GM12878 (cell line): ENCODE data around the gene DESI2. TPM values are rescaled to one million over a fixed set of nuclear protein-coding genes. Genes with fewer than 3 reads are reported as not detected.

Source experiments
- ATAC-seq: fragments of 200-7000 bp; cut with Tn5 transposase; 3 replicates; pipeline ENCODE4 v1.9.1; 2020; ENCODE audit warnings: mild to moderate bottlenecking, moderate library complexity
- BruUV-seq: library from RNA; stranded (reverse); fragments of 400-500 nt; replicated peaks from 2 replicates; lab custom pipeline; 2021; lab: Mats Ljungman, UMichigan
- CTCF ChIA-PET: fragments of 300-600 bp; sonication (Branson Sonifier 250); formaldehyde crosslinking; extraction: SDS; loops from one replicate; lab custom pipeline; 2021; ENCODE audit warnings: inconsistent platforms; lab: Yijun Ruan, JAX
- POLR2A ChIA-PET: fragments of 350-600 bp; formaldehyde crosslinking; extraction: SDS; loops from one replicate; lab custom pipeline; 2021; ENCODE audit warnings: inconsistent platforms; lab: Charles Lee
- RAD21 ChIA-PET: fragments of 300-600 bp; sonication (Branson Sonifier 250); formaldehyde crosslinking; loops from one replicate; lab custom pipeline; 2023; ENCODE audit warnings: antibody characterized with exemption; ENCODE audit not compliant: unreplicated experiment; lab: Charles Lee
- SMC1A ChIA-PET: fragments of 300-600 bp; sonication (Branson Sonifier 250); formaldehyde crosslinking; loops from one replicate; lab custom pipeline; 2023; ENCODE audit not compliant: unreplicated experiment, uncharacterized antibody; lab: Charles Lee
- DNase-seq: peaks from one replicate; pipeline ENCODE4 v3.0.0-alpha.2; 2011; ENCODE audit warnings: low read depth, low spot score
- FAIRE-seq: peaks from 3 replicates; lab custom pipeline; 2011; peaks lifted over from hg19 to GRCh38; lab: Jason Lieb, UNC
- H2AFZ ChIP-seq: 2 replicates; pipeline ENCODE4 v1.6.0; 2011; ENCODE audit warnings: low read depth, low read length, control low read depth; ENCODE audit not compliant: control insufficient read depth
- H3K27ac ChIP-seq: 2 replicates; pipeline ENCODE4 v1.5.1; 2011; ENCODE audit warnings: control low read depth; ENCODE audit not compliant: control insufficient read depth, insufficient read depth
- H3K27me3 ChIP-seq, 2 experiments: replicated peaks in 1 of 2; 2 replicates each; pipeline versions ENCODE4 v1.6.0 to v1.6.1; 2011; ENCODE audit warnings: low read length in 1 of 2; ENCODE audit not compliant: control insufficient read depth in 2 of 2, insufficient read depth in 2 of 2
- H3K36me3 ChIP-seq, 2 experiments: 2 replicates each; pipeline ENCODE4 v1.5.1; 2011; ENCODE audit warnings: low read length in 1 of 2; ENCODE audit not compliant: control insufficient read depth in 2 of 2, insufficient read depth in 2 of 2
- H3K4me1 ChIP-seq: 2 replicates; pipeline ENCODE4 v1.6.1; 2011; ENCODE audit warnings: mild to moderate bottlenecking, low read length, moderate library complexity, mixed read lengths; ENCODE audit not compliant: control insufficient read depth, insufficient read depth
- H3K4me2 ChIP-seq: 2 replicates; pipeline ENCODE4 v1.6.0; 2011; ENCODE audit warnings: control low read depth; ENCODE audit not compliant: control insufficient read depth, insufficient read depth
- H3K4me3 ChIP-seq: fragments of 200-600 bp; sonication (generic); 2 replicates; pipeline ENCODE4 v1.5.1; 2016
- H3K79me2 ChIP-seq: 2 replicates; pipeline ENCODE4 v1.6.0; 2011; ENCODE audit warnings: low read length; ENCODE audit not compliant: control insufficient read depth, insufficient read depth
- H3K9ac ChIP-seq: 2 replicates; pipeline ENCODE4 v1.8.0; 2011; ENCODE audit warnings: low read length, control low read depth, mixed read lengths; ENCODE audit not compliant: control insufficient read depth, insufficient read depth
- H3K9me3 ChIP-seq: replicated peaks from 3 replicates; pipeline ENCODE4 v1.5.1; 2011; ENCODE audit warnings: mild to moderate bottlenecking, low read length; ENCODE audit not compliant: control insufficient read depth, insufficient read depth
- H4K20me1 ChIP-seq: 2 replicates; pipeline ENCODE4 v1.6.0; 2011; ENCODE audit not compliant: control insufficient read depth, insufficient read depth
- EGR1 ChIP-seq, 2 experiments: IDR thresholded peaks; 1 replicate in 1 of 2; 2 replicates in 1 of 2; pipeline ENCODE4 v1.6.1; 2011 to 2012; ENCODE audit warnings: low read depth in 2 of 2, low read length in 2 of 2, borderline replicate concordance in 1 of 2, mild to moderate bottlenecking in 1 of 2, moderate library complexity in 1 of 2
- FOS ChIP-seq: IDR thresholded peaks from 3 replicates; pipeline ENCODE4 v1.6.1; 2011; ENCODE audit warnings: borderline replicate concordance; ENCODE audit not compliant: insufficient read length; ENCODE audit errors: extremely low read depth
- JUND ChIP-seq: IDR thresholded peaks from 2 replicates; pipeline ENCODE4 v1.6.1; 2012; ENCODE audit warnings: low read depth, mild to moderate bottlenecking, low read length, improper control_type of control experiment, moderate library complexity
- KDM1A ChIP-seq: fragments of 200-600 bp; sonication (generic); IDR thresholded peaks from 2 replicates; pipeline ENCODE4 v1.6.1; 2016; ENCODE audit warnings: borderline replicate concordance
- NBN ChIP-seq: fragments of 450-650 bp; IDR thresholded peaks from 2 replicates; pipeline ENCODE4 v1.6.1; 2016
- NR2C2 ChIP-seq: IDR thresholded peaks from 2 replicates; pipeline ENCODE4 v1.6.1; 2011; ENCODE audit warnings: borderline replicate concordance, low read depth; ENCODE audit not compliant: control insufficient read depth, insufficient read length
- RFX5 ChIP-seq: IDR thresholded peaks from 2 replicates; pipeline ENCODE4 v1.6.1; 2011; ENCODE audit warnings: low read depth, low read length, improper control_type of control experiment
- RUNX3 ChIP-seq: IDR thresholded peaks from 2 replicates; pipeline ENCODE4 v1.6.1; 2012; ENCODE audit warnings: low read length, inconsistent platforms
- SMAD5 ChIP-seq: IDR thresholded peaks from 2 replicates; pipeline ENCODE4 v1.6.1; 2016; ENCODE audit warnings: antibody characterized with exemption, low read depth
- SMARCA5 ChIP-seq: fragments of 450-650 bp; IDR thresholded peaks from 2 replicates; pipeline ENCODE4 v1.6.1; 2017; ENCODE audit warnings: mild to moderate bottlenecking
- SMC3 ChIP-seq: IDR thresholded peaks from 2 replicates; pipeline ENCODE4 v1.6.1; 2011; ENCODE audit warnings: low read length, improper control_type of control experiment, borderline replicate concordance
- SRF ChIP-seq, 2 experiments: IDR thresholded peaks; 2 replicates each; pipeline ENCODE4 v1.6.1; 2011; ENCODE audit warnings: low read depth in 2 of 2, low read length in 2 of 2, mild to moderate bottlenecking in 1 of 2, moderate library complexity in 1 of 2
- ZNF622 ChIP-seq: fragments of 450-650 bp; IDR thresholded peaks from 2 replicates; pipeline ENCODE4 v1.6.1; 2017; ENCODE audit warnings: mild to moderate bottlenecking, inconsistent platforms
- WGBS: methylation state at CpG from one replicate; pipeline ENCODE4 v1.1.6; 2016; ENCODE audit warnings: low lambda C conversion rate; ENCODE audit not compliant: insufficient replicate concordance, insufficient coverage; ENCODE audit errors: missing lambda C conversion rate; 5-methylcytosine and 5-hydroxymethylcytosine counted together
- in situ Hi-C: fragments of 300-500 bp; cut with MboI; formaldehyde crosslinking; loops from 9 replicates; pipeline ENCODE4 v1.14.3; 2018; ENCODE audit warnings: mixed read lengths
- intact Hi-C: fragments of 100-400 bp; cut with micrococcal nuclease; formaldehyde crosslinking; loops from one replicate; pipeline ENCODE4 v1.14.2; 2022; ENCODE audit not compliant: unreplicated experiment
- polyA plus RNA-seq, 11 experiments: library from polyadenylated mRNA; depleted of rRNA in 4 of 11; unstranded in 6 of 11; stranded (reverse) in 5 of 11; fragments of >200 nt; fragmentation: Nextera tagmentation in 4 of 11; fragmentation: Illumina TruSeq in 1 of 11; extraction: Ambion mirVana in 4 of 11; extraction: Trizol in 1 of 11; gene quantifications; 1 replicate in 1 of 11; 2 replicates in 10 of 11; pipeline versions ENCODE4 v1.2.1 to v1.2.3, GENCODE V29; 2011 to 2016; ENCODE audit warnings: inconsistent platforms in 2 of 11, missing spikeins in 2 of 11, low read depth in 1 of 11
- total RNA-seq, 4 experiments: library from RNA; depleted of rRNA in 3 of 4; stranded (reverse); fragments of >200 nt in 3 of 4; fragmentation: Illumina TruSeq in 1 of 4; extraction: Trizol in 1 of 4; gene quantifications; 2 replicates each; pipeline versions ENCODE4 v1.2.1 to v1.2.3, GENCODE V29; 2013 to 2021
- TF ChIP-seq, protein P1 (sequence below): fragments of 450-650 bp; IDR thresholded peaks from 2 replicates; pipeline ENCODE4 v1.6.1; 2014; ENCODE audit warnings: mild to moderate bottlenecking
- TF ChIP-seq, protein P2 (sequence below): fragments of 450-650 bp; IDR thresholded peaks from 2 replicates; pipeline ENCODE4 v1.6.1; 2018; ENCODE audit warnings: mild to moderate bottlenecking, low read depth, moderate library complexity; ENCODE audit not compliant: partially characterized antibody
- TF ChIP-seq, protein P3 (sequence below): IDR thresholded peaks from 2 replicates; pipeline ENCODE4 v1.6.1; 2011; ENCODE audit warnings: mild to moderate bottlenecking, low read depth, low read length, moderate library complexity; ENCODE audit not compliant: insufficient replicate concordance
- TF ChIP-seq, protein P4 (sequence below): fragments of 450-650 bp; IDR thresholded peaks from 2 replicates; pipeline ENCODE4 v1.6.1; 2016; ENCODE audit warnings: mild to moderate bottlenecking

DESI2 gene
- total and polyA plus RNA-seq, 10 of the 15 experiments (the other 5 are each of a cell fraction or from before 2014, with no cell fraction given): 6.2 to 21.5 (median 17.3) TPM

DNA sequence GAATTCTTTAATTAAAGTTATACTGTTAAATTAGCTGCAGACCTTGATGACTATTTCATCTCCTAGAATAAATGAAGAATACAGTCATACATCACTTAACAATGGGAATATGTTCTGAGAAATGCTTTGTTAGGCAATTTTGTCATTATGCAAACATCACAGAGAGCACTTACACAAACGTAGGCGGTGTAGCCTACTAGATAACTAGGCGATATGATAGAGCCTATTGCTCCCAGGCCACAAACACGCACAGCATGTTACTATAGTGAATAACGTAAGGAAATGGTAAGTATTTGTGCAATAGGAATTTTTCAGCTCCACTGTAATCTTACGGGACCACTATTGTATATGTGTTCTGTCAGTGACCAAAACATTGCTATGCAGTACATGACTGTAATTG is 37.6 kb upstream of the DESI2 start (continued):
- TF ChIP-seq, protein P1, sequence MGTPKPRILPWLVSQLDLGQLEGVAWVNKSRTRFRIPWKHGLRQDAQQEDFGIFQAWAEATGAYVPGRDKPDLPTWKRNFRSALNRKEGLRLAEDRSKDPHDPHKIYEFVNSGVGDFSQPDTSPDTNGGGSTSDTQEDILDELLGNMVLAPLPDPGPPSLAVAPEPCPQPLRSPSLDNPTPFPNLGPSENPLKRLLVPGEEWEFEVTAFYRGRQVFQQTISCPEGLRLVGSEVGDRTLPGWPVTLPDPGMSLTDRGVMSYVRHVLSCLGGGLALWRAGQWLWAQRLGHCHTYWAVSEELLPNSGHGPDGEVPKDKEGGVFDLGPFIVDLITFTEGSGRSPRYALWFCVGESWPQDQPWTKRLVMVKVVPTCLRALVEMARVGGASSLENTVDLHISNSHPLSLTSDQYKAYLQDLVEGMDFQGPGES: no peak
- no peak for TF ChIP-seq ZNF622
- no peak for TF ChIP-seq SMARCA5
- TF ChIP-seq, protein P2, sequence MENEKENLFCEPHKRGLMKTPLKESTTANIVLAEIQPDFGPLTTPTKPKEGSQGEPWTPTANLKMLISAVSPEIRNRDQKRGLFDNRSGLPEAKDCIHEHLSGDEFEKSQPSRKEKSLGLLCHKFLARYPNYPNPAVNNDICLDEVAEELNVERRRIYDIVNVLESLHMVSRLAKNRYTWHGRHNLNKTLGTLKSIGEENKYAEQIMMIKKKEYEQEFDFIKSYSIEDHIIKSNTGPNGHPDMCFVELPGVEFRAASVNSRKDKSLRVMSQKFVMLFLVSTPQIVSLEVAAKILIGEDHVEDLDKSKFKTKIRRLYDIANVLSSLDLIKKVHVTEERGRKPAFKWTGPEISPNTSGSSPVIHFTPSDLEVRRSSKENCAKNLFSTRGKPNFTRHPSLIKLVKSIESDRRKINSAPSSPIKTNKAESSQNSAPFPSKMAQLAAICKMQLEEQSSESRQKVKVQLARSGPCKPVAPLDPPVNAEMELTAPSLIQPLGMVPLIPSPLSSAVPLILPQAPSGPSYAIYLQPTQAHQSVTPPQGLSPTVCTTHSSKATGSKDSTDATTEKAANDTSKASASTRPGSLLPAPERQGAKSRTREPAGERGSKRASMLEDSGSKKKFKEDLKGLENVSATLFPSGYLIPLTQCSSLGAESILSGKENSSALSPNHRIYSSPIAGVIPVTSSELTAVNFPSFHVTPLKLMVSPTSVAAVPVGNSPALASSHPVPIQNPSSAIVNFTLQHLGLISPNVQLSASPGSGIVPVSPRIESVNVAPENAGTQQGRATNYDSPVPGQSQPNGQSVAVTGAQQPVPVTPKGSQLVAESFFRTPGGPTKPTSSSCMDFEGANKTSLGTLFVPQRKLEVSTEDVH: no peak

DNA sequence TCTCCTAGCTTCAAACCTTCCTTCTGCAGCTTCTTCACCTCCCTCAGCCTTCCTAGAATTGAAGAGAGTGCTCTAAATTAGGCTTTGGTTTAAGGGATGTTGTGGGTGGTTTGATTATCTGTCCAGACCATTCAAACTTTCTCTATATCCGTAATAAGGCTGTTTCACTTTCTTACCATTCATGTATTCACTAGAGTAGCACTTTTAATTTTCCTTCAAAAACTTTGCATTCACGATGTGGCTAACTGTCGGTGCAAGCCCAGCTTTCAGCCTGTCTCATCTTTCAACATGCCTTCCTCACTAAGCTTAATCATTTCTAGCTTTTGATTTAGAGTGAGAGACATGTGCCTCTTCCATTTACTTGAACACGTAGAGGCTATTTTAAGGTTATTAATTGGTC is 26.2 kb upstream of the DESI2 start:
- no peaks in the 10 kb centered on the region for H3K9me3 ChIP-seq
- FAIRE-seq (no peak), ATAC-seq (no peak), DNase-seq (no peak)
- 0% methylated on average over 4 of the region's 4 CpGs for WGBS
- no peak overlapping the region for H3K27ac ChIP-seq
- ChIA-PET POLR2A (interaction anchor here (0.6 kb wide), 1 partner anchor 12 kb away, joined by 3 read pairs; no protein-coding TSS in a partner anchor), CTCF (interaction anchor here (0.9 kb wide), 1 partner anchor 170 kb away, joined by 3 read pairs; no protein-coding TSS in a partner anchor), RAD21 (no interaction called here), SMC1A (interaction anchor here (1.3 kb wide), 1 partner anchor 25 kb away, joined by 3 read pairs; no protein-coding TSS in a partner anchor)
- H3K27me3 ChIP-seq: no peaks in the 10 kb centered on the region; a peak in 1 of 4 replicates
- H3K4me3 ChIP-seq: no peak overlapping the region
- BruUV-seq: no TSS peak
- H2AFZ ChIP-seq: no peak overlapping the region
- H3K4me1 ChIP-seq: no peaks in the 10 kb centered on the region
- H3K36me3 ChIP-seq: no peaks in the 10 kb centered on the region
- intact Hi-C loops (no loop called here), in situ Hi-C loops (no loop called here)
- no peak overlapping the region for H3K9ac ChIP-seq
- no peaks in the 10 kb centered on the region for H4K20me1 ChIP-seq
- H3K4me2 ChIP-seq: no peak overlapping the region
- no peaks in the 10 kb centered on the region for H3K79me2 ChIP-seq
- no peak for TF ChIP-seq NR2C2
- TF ChIP-seq, protein P3, sequence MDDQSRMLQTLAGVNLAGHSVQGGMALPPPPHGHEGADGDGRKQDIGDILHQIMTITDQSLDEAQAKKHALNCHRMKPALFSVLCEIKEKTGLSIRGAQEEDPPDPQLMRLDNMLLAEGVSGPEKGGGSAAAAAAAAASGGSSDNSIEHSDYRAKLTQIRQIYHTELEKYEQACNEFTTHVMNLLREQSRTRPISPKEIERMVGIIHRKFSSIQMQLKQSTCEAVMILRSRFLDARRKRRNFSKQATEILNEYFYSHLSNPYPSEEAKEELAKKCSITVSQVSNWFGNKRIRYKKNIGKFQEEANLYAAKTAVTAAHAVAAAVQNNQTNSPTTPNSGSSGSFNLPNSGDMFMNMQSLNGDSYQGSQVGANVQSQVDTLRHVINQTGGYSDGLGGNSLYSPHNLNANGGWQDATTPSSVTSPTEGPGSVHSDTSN: no peak
- TF ChIP-seq, protein P4, sequence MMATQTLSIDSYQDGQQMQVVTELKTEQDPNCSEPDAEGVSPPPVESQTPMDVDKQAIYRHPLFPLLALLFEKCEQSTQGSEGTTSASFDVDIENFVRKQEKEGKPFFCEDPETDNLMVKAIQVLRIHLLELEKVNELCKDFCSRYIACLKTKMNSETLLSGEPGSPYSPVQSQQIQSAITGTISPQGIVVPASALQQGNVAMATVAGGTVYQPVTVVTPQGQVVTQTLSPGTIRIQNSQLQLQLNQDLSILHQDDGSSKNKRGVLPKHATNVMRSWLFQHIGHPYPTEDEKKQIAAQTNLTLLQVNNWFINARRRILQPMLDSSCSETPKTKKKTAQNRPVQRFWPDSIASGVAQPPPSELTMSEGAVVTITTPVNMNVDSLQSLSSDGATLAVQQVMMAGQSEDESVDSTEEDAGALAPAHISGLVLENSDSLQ: no peak
- TF ChIP-seq SMC3: no peak
- no peak for TF ChIP-seq FOS
- no peak for TF ChIP-seq KDM1A
- TF ChIP-seq RUNX3: no peak
- TF ChIP-seq RFX5: no peak
- TF ChIP-seq EGR1 (IDR thresholded peaks at IDR 0.05; ENCODE audit: borderline replicate concordance in 1 of 2, low read depth in 2 of 2, low read length in 2 of 2): no peak
- TF ChIP-seq SRF (IDR thresholded peaks at IDR 0.05; ENCODE audit: low read depth in 2 of 2, low read length in 2 of 2): no peak
- TF ChIP-seq SMAD5: no peak
- TF ChIP-seq NBN: no peak
- no peak for TF ChIP-seq JUND
